ENCODE data around the gene OTUB1. TPM values are rescaled to one million over a fixed set of nuclear protein-coding genes. Genes with fewer than 3 reads are reported as not detected.
"Not testable (repeated sequence)": the region's sequence is repeated elsewhere in the genome, so short reads cannot be mapped to it uniquely, and the experiment has no call there.

OTUB1 gene
- total and polyA plus RNA-seq, 4 donors = 40.8 to 95.2 (median 72.3) TPM

DNA sequence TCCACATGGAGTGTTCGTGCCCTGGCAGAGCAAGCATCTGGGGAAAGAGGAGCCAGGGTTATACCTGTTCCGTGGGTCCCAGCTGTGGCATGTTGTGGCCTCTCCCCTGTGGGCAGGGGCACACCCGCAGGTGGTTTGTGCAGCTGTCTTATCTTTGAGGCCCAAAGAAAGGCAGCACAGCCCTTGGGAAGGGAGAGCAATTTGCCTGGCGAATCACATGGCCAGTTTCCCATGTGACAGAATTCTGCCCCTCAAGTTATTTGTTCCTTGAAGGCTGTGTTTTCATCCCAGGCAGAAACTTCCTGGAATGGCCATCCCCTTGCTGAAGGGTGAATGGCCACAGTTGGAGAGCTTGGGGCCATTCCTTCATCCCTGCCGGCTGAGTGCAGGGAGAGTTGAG, 28.2 kb upstream of the OTUB1 start:
- TF ChIP-seq, protein P1, sequence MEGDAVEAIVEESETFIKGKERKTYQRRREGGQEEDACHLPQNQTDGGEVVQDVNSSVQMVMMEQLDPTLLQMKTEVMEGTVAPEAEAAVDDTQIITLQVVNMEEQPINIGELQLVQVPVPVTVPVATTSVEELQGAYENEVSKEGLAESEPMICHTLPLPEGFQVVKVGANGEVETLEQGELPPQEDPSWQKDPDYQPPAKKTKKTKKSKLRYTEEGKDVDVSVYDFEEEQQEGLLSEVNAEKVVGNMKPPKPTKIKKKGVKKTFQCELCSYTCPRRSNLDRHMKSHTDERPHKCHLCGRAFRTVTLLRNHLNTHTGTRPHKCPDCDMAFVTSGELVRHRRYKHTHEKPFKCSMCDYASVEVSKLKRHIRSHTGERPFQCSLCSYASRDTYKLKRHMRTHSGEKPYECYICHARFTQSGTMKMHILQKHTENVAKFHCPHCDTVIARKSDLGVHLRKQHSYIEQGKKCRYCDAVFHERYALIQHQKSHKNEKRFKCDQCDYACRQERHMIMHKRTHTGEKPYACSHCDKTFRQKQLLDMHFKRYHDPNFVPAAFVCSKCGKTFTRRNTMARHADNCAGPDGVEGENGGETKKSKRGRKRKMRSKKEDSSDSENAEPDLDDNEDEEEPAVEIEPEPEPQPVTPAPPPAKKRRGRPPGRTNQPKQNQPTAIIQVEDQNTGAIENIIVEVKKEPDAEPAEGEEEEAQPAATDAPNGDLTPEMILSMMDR (IDR thresholded peaks at IDR 0.05; ENCODE audit: control extremely low read depth, extremely low read depth) = no peak
- Histone ChIP-seq H3K9me3 (ENCODE audit: control insufficient read depth in 4 of 4, insufficient read depth in 3 of 4, low read length in 3 of 4) (peaks cover 0 to 2% (median 0%) of the 10 kb centered on the region in 4 donors), H3K4me1 (ENCODE audit: control insufficient read depth in 5 of 5, insufficient read depth in 5 of 5, low read length in 5 of 5) (peaks cover 0 to 9% (median 0%) of the 10 kb centered on the region in 5 donors), H3K27me3 (ENCODE audit: control insufficient read depth in 3 of 3, insufficient read depth in 3 of 3, low read length in 2 of 3) (no peaks in the 10 kb centered on the region), H3K9ac (ENCODE audit: insufficient read depth in 1 of 2, low read length in 2 of 2) (no peak overlapping the region), H3K36me3 (ENCODE audit: control insufficient read depth in 4 of 4, insufficient read depth in 4 of 4, low read length in 4 of 4) (peaks cover 0 to 25% (median 18%) of the 10 kb centered on the region in 4 donors), H3K27ac (ENCODE audit: low read depth in 1 of 2, low read length in 1 of 2) (no peak overlapping the region), H3K4me3 (no peak overlapping the region)
- 88 to 96% methylated on average over 5 of the region's 5 CpGs for WGBS, 2 donors
- ATAC-seq (ENCODE audit: insufficient read depth, low FRiP score) (no peak), DNase-seq (no peak)

DNA sequence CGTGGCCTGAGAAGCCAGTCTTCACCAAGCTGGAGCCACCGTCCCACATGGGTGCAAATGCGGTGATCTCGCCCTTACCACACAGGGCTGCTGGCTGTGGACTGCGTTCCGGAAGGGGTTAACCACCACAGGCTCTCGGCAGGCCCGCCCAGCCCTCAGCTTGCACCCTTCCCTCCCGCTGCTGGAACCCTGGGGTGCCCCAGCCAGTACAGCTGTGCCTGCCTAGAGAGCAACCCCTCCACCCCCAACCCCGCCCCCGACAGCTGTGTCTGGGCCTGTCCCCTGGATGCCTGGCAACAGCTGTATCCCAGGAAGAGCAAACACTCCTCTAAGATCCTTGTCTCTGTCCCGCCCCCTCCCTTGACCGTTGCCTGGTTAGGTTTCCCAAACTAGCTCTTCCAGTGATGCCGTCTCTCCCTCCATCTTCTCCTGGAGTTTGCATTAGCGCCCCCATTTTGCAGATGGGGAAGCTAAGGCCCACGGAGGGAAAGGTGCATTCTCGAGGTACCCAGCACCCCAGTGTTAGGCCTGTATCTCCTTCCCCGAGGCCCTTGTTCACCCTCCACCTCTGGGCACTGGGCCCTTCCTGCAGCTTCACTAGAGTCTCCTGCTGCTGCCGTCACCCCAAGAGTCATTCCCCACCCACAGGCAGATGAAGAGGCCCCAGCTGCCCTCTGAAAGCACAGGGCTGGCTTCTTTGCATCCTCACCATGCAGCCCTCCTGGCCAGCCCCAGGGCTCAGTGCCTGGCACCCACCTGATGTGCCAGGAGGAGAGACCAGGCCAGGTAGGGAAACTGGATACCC, 24.4 kb upstream of the OTUB1 start:
- Histone ChIP-seq H3K9ac (ENCODE audit: insufficient read depth in 1 of 2, low read length in 2 of 2) (no peak overlapping the region), H3K27me3 (ENCODE audit: control insufficient read depth in 3 of 3, insufficient read depth in 3 of 3, low read length in 2 of 3) (no peaks in the 10 kb centered on the region), H3K36me3 (ENCODE audit: control insufficient read depth in 4 of 4, insufficient read depth in 4 of 4, low read length in 4 of 4) (no peaks in the 10 kb centered on the region), H3K4me3 (no peak overlapping the region), H3K4me1 (ENCODE audit: control insufficient read depth in 5 of 5, insufficient read depth in 5 of 5, low read length in 5 of 5) (peaks cover 0 to 9% (median 0%) of the 10 kb centered on the region in 5 donors), H3K27ac (ENCODE audit: low read depth in 1 of 2, low read length in 1 of 2) (no peak overlapping the region), H3K9me3 (ENCODE audit: control insufficient read depth in 4 of 4, insufficient read depth in 3 of 4, low read length in 3 of 4) (no peaks in the 10 kb centered on the region)
- WGBS, 2 donors = 38 to 55% methylated on average over 19 of the region's 19 CpGs
- TF ChIP-seq, protein P1 (IDR thresholded peaks at IDR 0.05; ENCODE audit: control extremely low read depth, extremely low read depth) = no peak
- DNase-seq = peak; percentile 70 to 78 (median 71)
- ATAC-seq (ENCODE audit: insufficient read depth, low FRiP score) = no peak

DNA sequence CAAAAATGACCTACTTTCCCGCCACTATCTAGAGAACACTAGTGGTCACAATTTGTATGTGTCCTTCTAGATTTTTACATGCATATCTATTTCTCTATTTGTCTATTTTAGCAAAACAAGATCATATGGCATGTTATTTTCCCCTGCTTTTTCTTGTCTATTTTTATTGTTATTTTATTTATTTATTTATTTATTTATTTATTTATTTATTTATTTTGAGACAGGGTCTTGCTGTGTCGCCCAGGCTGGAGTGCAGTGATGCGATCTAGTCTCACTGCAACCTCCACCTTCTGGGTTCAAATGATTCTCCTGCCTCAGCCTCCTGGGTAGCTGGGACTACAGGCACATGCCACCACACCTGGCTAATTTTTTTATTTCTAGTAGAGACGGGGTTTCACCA, 22.3 kb upstream of the OTUB1 start:
- not testable (repeated sequence) for H3K9ac ChIP-seq (ENCODE audit: insufficient read depth in 1 of 2, low read length in 2 of 2); DNase-seq; H3K36me3 ChIP-seq (ENCODE audit: control insufficient read depth in 4 of 4, insufficient read depth in 4 of 4, low read length in 4 of 4); ATAC-seq (ENCODE audit: insufficient read depth, low FRiP score); H3K9me3 ChIP-seq (ENCODE audit: control insufficient read depth in 4 of 4, insufficient read depth in 3 of 4, low read length in 3 of 4); H3K27ac ChIP-seq (ENCODE audit: low read depth in 1 of 2, low read length in 1 of 2); H3K27me3 ChIP-seq (ENCODE audit: control insufficient read depth in 3 of 3, insufficient read depth in 3 of 3, low read length in 2 of 3); H3K4me1 ChIP-seq (ENCODE audit: control insufficient read depth in 5 of 5, insufficient read depth in 5 of 5, low read length in 5 of 5); H3K4me3 ChIP-seq
- WGBS, 2 donors = 92 to 93% methylated on average over 4 of the region's 4 CpGs

DNA sequence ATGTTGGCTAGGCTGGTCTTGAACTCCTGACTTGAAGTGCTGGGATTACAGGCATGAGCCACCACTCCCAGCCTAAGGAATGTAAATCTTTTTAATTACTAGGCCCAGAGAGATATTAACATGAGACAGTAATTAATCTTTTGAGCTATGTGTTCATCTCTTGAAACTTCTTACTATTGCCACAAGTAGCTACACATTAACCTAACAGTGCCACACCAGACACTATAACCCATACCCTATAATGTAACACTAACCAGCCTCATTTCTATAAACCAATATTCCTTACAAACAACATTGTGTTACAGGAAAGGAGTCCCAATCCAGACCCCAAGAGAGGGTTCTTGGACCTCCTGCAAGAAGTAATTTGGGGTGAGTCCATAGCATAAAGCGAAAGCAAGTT, 19.8 kb upstream of the OTUB1 start:
- no peak overlapping the region for H3K4me3 ChIP-seq
- no peak for ATAC-seq (ENCODE audit: insufficient read depth, low FRiP score)
- H3K36me3 ChIP-seq (ENCODE audit: control insufficient read depth in 4 of 4, insufficient read depth in 4 of 4, low read length in 4 of 4) = no peaks in the 10 kb centered on the region
- peaks cover 0 to 7% (median 0%) of the 10 kb centered on the region in 5 donors for H3K4me1 ChIP-seq (ENCODE audit: control insufficient read depth in 5 of 5, insufficient read depth in 5 of 5, low read length in 5 of 5)
- no peaks in the 10 kb centered on the region for H3K9me3 ChIP-seq (ENCODE audit: control insufficient read depth in 4 of 4, insufficient read depth in 3 of 4, low read length in 3 of 4)
- TF ChIP-seq, protein P1 (IDR thresholded peaks at IDR 0.05; ENCODE audit: control extremely low read depth, extremely low read depth) = no peak
- H3K27ac ChIP-seq (ENCODE audit: low read depth in 1 of 2, low read length in 1 of 2) = no peak overlapping the region
- DNase-seq = no peak
- peaks cover 0 to 3% (median 0%) of the 10 kb centered on the region in 3 donors for H3K27me3 ChIP-seq (ENCODE audit: control insufficient read depth in 3 of 3, insufficient read depth in 3 of 3, low read length in 2 of 3)
- H3K9ac ChIP-seq (ENCODE audit: insufficient read depth in 1 of 2, low read length in 2 of 2) = no peak overlapping the region
- WGBS, 2 donors = 100% methylated on average over 1 of the region's 1 CpG

Data from lung (tissue), 12 donors.